ENCODE data around the gene TMEM97.
A peak's percentile ranks its signal among the peaks of the same experiment; 100 is the strongest.
"Not testable (repeated sequence)": the region's sequence is repeated elsewhere in the genome, so short reads cannot be mapped to it uniquely, and the experiment has no call there.

Gene TMEM97

GRCh38 chr17:28318759-28319597, at the start of gene TMEM97:
TMEM97 (plus strand) TSS chr17:28319200; CDS start chr17:28319240, 40 bp downstream.
- DNase-seq (ENCODE audit: low read depth): peak; percentile 91

- DNase-seq (ENCODE audit: low read depth): no peak
These were observed 48.9 kb upstream of the TMEM97 start for GRCh38 chr17:28270055-28270454.

GRCh38 chr17:28270926-28271325, 48.1 kb upstream of the TMEM97 start:
- DNase-seq (ENCODE audit: low read depth): no peak

- DNase-seq (ENCODE audit: low read depth): no peak
These were observed 47.6 kb upstream of the TMEM97 start for GRCh38 chr17:28271431-28271830.

- DNase-seq (ENCODE audit: low read depth): no peak
These were observed 46.8 kb upstream of the TMEM97 start for GRCh38 chr17:28272166-28272565.

GRCh38 chr17:28273341-28273740, 45.7 kb upstream of the TMEM97 start:
- not testable (repeated sequence) for DNase-seq (ENCODE audit: low read depth)

GRCh38 chr17:28274591-28275265, 44.3 kb upstream of the TMEM97 start:
- no peak for DNase-seq (ENCODE audit: low read depth)

- no peak for DNase-seq (ENCODE audit: low read depth)
These were observed 43.0 kb upstream of the TMEM97 start for GRCh38 chr17:28276011-28276410.

- no peak for DNase-seq (ENCODE audit: low read depth)
These were observed 39.6 kb upstream of the TMEM97 start for GRCh38 chr17:28279411-28279810.

- DNase-seq (ENCODE audit: low read depth): no peak
These were observed 38.2 kb upstream of the TMEM97 start for GRCh38 chr17:28280826-28281225.

- DNase-seq (ENCODE audit: low read depth): no peak
These were observed 36.4 kb upstream of the TMEM97 start for GRCh38 chr17:28282596-28282995.

GRCh38 chr17:28285965-28286364, 33.0 kb upstream of the TMEM97 start:
- no peak for DNase-seq (ENCODE audit: low read depth)

GRCh38 chr17:28290703-28291102, 28.3 kb upstream of the TMEM97 start:
- no peak for DNase-seq (ENCODE audit: low read depth)

- DNase-seq (ENCODE audit: low read depth): no peak
These were observed 27.1 kb upstream of the TMEM97 start for GRCh38 chr17:28291780-28292330.

GRCh38 chr17:28292878-28293277, 26.1 kb upstream of the TMEM97 start:
- DNase-seq (ENCODE audit: low read depth): not testable (repeated sequence)

GRCh38 chr17:28293994-28294393, 25.0 kb upstream of the TMEM97 start:
- DNase-seq (ENCODE audit: low read depth): no peak

- DNase-seq (ENCODE audit: low read depth): no peak
These were observed 23.1 kb upstream of the TMEM97 start for GRCh38 chr17:28295677-28296578.

GRCh38 chr17:28298449-28298848, 20.6 kb upstream of the TMEM97 start:
- no peak for DNase-seq (ENCODE audit: low read depth)

GRCh38 chr17:28306954-28307401, 12.0 kb upstream of the TMEM97 start:
- no peak for DNase-seq (ENCODE audit: low read depth)

GRCh38 chr17:28313841-28314240, 5.2 kb upstream of the TMEM97 start:
- DNase-seq (ENCODE audit: low read depth): no peak

- DNase-seq (ENCODE audit: low read depth): no peak
These were observed 2.9 kb upstream of the TMEM97 start for GRCh38 chr17:28315846-28316705.

Measured in stimulated activated CD8-positive, alpha-beta memory T cell treated with anti-CD3 and anti-CD28 coated beads, Interleukin-4, amount 100 ng/mL, for 24 hours (primary cell).